A549 (cell line): ENCODE data around the gene HEXIM2. TPM values are rescaled to one million over a fixed set of nuclear protein-coding genes. Genes with fewer than 3 reads are reported as not detected.

Experiments used
- ATAC-seq, 2 experiments: fragments of 200-7000 bp in 1 of 2; fragments of >200 bp in 1 of 2; cut with Nextera tagmentation in 1 of 2; cut with Tn5 transposase in 1 of 2; 3 replicates each; pipeline versions ENCODE4 v1.8.0 to v1.9.1; 2018 to 2020; ENCODE audit warnings: mild to moderate bottlenecking in 1 of 2, moderate library complexity in 1 of 2
- CTCF ChIA-PET: fragments of 300-600 bp; sonication (Branson Sonifier 250); formaldehyde crosslinking; extraction: SDS; loops from one replicate; lab custom pipeline; 2021; ENCODE audit warnings: antibody characterized with exemption, inconsistent platforms; lab: Yijun Ruan, JAX
- POLR2A ChIA-PET: fragments of 350-600 bp; formaldehyde crosslinking; extraction: SDS; loops from one replicate; lab custom pipeline; 2021; ENCODE audit warnings: antibody characterized with exemption, inconsistent platforms; lab: Yijun Ruan, JAX
- DNase-seq, 2 experiments: peaks; one replicate each; pipeline versions ENCODE4 v3.0.0 to v3.0.0-alpha.2; 2011 to 2016; ENCODE audit warnings: low read depth in 1 of 2, low spot score in 1 of 2
- FAIRE-seq: peaks from 2 replicates; lab custom pipeline; 2011; peaks lifted over from hg19 to GRCh38; lab: Jason Lieb, UNC
- H3K27ac ChIP-seq, 2 experiments: fragments of >200 bp; sonication (Bioruptor Twin); formaldehyde crosslinking; 3 replicates each; pipeline ENCODE4 v1.5.1; 2016 to 2017
- H3K4me1 ChIP-seq: fragments of >200 bp; sonication (Bioruptor Twin); formaldehyde crosslinking; 3 replicates; pipeline ENCODE4 v1.6.1; 2016
- H3K4me2 ChIP-seq: fragments of >200 bp; sonication (Bioruptor Twin); formaldehyde crosslinking; 3 replicates; pipeline ENCODE4 v1.6.1; 2016
- H3K4me3 ChIP-seq: fragments of >200 bp; sonication (Bioruptor Twin); formaldehyde crosslinking; 3 replicates; pipeline ENCODE4 v1.5.1; 2016
- H3K9me3 ChIP-seq: fragments of >200 bp; sonication (Bioruptor Twin); formaldehyde crosslinking; 3 replicates; pipeline ENCODE4 v1.6.1; 2016
- CEBPB ChIP-seq, 2 experiments: fragments of >200 bp in 1 of 2; sonication (Bioruptor Twin) in 1 of 2; formaldehyde crosslinking in 1 of 2; IDR thresholded peaks; 2 replicates each; pipeline ENCODE4 v1.6.1; 2012 to 2016
- CHD4 ChIP-seq: fragments of 200-600 bp; sonication (generic); IDR thresholded peaks from 2 replicates; pipeline ENCODE4 v1.6.1; 2016; ENCODE audit warnings: antibody characterized with exemption, mild to moderate bottlenecking, borderline replicate concordance
- ESRRA ChIP-seq: fragments of 150-350 bp; IDR thresholded peaks from 2 replicates; pipeline ENCODE4 v1.6.1; 2014; ENCODE audit warnings: mild to moderate bottlenecking, low read length, borderline replicate concordance
- FOSL2 ChIP-seq, 2 experiments: fragments of 450-650 bp in 1 of 2; fragments of >200 bp in 1 of 2; sonication (Bioruptor Twin) in 1 of 2; formaldehyde crosslinking; IDR thresholded peaks; 2 replicates each; pipeline versions ENCODE4 v1.5.0 to v1.6.1; 2016 to 2020; ENCODE audit warnings: mild to moderate bottlenecking in 1 of 2, moderate library complexity in 1 of 2
- HDAC2 ChIP-seq: fragments of 200-600 bp; sonication (generic); IDR thresholded peaks from 2 replicates; pipeline ENCODE4 v1.6.1; 2016
- HEYL ChIP-seq: fragments of 250-450 bp; sonication (Bioruptor Pico); IDR thresholded peaks from 2 replicates; pipeline ENCODE4 v1.8.0; 2021; ENCODE audit warnings: mild to moderate bottlenecking, moderate library complexity
- HOXB13 ChIP-seq: fragments of 250-450 bp; sonication (Bioruptor Pico); IDR thresholded peaks from 2 replicates; pipeline ENCODE4 v1.5.0; 2020; ENCODE audit warnings: low read depth, mild to moderate bottlenecking, moderate library complexity
- JUN ChIP-seq, 2 experiments: fragments of >200 bp; sonication (Bioruptor Twin); formaldehyde crosslinking; IDR thresholded peaks; 2 replicates in 1 of 2; 3 replicates in 1 of 2; pipeline ENCODE4 v1.6.1; 2016 to 2017
- MAFK ChIP-seq: fragments of 450-650 bp; IDR thresholded peaks from 2 replicates; pipeline ENCODE4 v1.6.1; 2014; ENCODE audit not compliant: partially characterized antibody
- PHF8 ChIP-seq: fragments of 200-600 bp; sonication (generic); IDR thresholded peaks from 2 replicates; pipeline ENCODE4 v1.6.1; 2016; ENCODE audit warnings: low read depth, mild to moderate bottlenecking, antibody characterized with exemption, moderate library complexity, borderline replicate concordance
- RAD21 ChIP-seq, 2 experiments: fragments of >200 bp in 1 of 2; sonication (Bioruptor Twin) in 1 of 2; formaldehyde crosslinking in 1 of 2; IDR thresholded peaks in 1 of 2; conservative IDR thresholded peaks in 1 of 2; 2 replicates in 1 of 2; 3 replicates in 1 of 2; pipeline ENCODE4 v1.6.1; 2012 to 2018; ENCODE audit warnings: inconsistent platforms in 1 of 2
- RARB ChIP-seq: fragments of 250-450 bp; sonication (Bioruptor Pico); IDR thresholded peaks from 2 replicates; pipeline ENCODE4 v1.8.0; 2021; ENCODE audit warnings: mild to moderate bottlenecking, moderate library complexity
- RCOR1 ChIP-seq: fragments of 150-350 bp; IDR thresholded peaks from 2 replicates; pipeline ENCODE4 v1.6.1; 2014; ENCODE audit warnings: antibody characterized with exemption, low read length, low read depth
- RFX5 ChIP-seq: fragments of 450-650 bp; IDR thresholded peaks from 2 replicates; pipeline ENCODE4 v1.7.1; 2014; ENCODE audit warnings: antibody characterized with exemption, mild to moderate bottlenecking, moderate library complexity
- SMC3 ChIP-seq: fragments of >200 bp; sonication (Bioruptor Twin); formaldehyde crosslinking; IDR thresholded peaks from 3 replicates; pipeline ENCODE4 v1.6.1; 2018; ENCODE audit warnings: inconsistent platforms
- ZFP36 ChIP-seq: fragments of 450-650 bp; IDR thresholded peaks from 2 replicates; pipeline ENCODE4 v1.6.1; 2014; ENCODE audit warnings: borderline replicate concordance; ENCODE audit not compliant: partially characterized antibody
- WGBS: methylation state at CpG from one replicate; pipeline ENCODE4 v1.1.6; 2017; ENCODE audit errors: missing lambda C conversion rate; 5-methylcytosine and 5-hydroxymethylcytosine counted together
- polyA plus RNA-seq, 4 experiments: library from polyadenylated mRNA; depleted of rRNA in 3 of 4; stranded (reverse); fragments of >200 nt; fragmentation: RNase III in 1 of 4; extraction: RNeasy Plus Mini Kit Qiagen cat#74134 plus additional on column Dnase treatment in 1 of 4; gene quantifications; 2 replicates in 3 of 4; 3 replicates in 1 of 4; pipeline ENCODE4 v1.2.3, GENCODE V29; 2011 to 2017
- TF ChIP-seq, protein P1 (sequence below): fragments of 450-650 bp; IDR thresholded peaks from 2 replicates; pipeline ENCODE4 v1.6.1; 2014; ENCODE audit warnings: antibody characterized with exemption
- TF ChIP-seq, protein P2 (sequence below): fragments of 150-350 bp; IDR thresholded peaks from 2 replicates; pipeline ENCODE4 v1.6.1; 2014; ENCODE audit warnings: low read depth, mild to moderate bottlenecking, low read length
- TF ChIP-seq, protein P3 (sequence below): fragments of 250-450 bp; sonication (Bioruptor Pico); IDR thresholded peaks from 2 replicates; pipeline ENCODE4 v1.5.0; 2020; ENCODE audit warnings: low read depth, mild to moderate bottlenecking, moderate library complexity
- TF ChIP-seq, protein P4 (sequence below): IDR thresholded peaks from 2 replicates; pipeline ENCODE4 v1.6.1; 2012; ENCODE audit warnings: low read depth, borderline replicate concordance
- TF ChIP-seq, protein P5 (sequence below): fragments of 200-600 bp; sonication (generic); IDR thresholded peaks from 2 replicates; pipeline ENCODE4 v1.6.1; 2016; ENCODE audit warnings: antibody characterized with exemption, mild to moderate bottlenecking, moderate library complexity
- TF ChIP-seq, protein P6 (sequence below): fragments of >200 bp; sonication (Bioruptor Twin); formaldehyde crosslinking; IDR thresholded peaks from 3 replicates; pipeline ENCODE4 v1.6.1; 2016

HEXIM2 gene
- polyA plus RNA-seq, 2 of the 4 experiments (the other 2 are of a cell fraction) = 15.5 to 23.1 TPM

DNA sequence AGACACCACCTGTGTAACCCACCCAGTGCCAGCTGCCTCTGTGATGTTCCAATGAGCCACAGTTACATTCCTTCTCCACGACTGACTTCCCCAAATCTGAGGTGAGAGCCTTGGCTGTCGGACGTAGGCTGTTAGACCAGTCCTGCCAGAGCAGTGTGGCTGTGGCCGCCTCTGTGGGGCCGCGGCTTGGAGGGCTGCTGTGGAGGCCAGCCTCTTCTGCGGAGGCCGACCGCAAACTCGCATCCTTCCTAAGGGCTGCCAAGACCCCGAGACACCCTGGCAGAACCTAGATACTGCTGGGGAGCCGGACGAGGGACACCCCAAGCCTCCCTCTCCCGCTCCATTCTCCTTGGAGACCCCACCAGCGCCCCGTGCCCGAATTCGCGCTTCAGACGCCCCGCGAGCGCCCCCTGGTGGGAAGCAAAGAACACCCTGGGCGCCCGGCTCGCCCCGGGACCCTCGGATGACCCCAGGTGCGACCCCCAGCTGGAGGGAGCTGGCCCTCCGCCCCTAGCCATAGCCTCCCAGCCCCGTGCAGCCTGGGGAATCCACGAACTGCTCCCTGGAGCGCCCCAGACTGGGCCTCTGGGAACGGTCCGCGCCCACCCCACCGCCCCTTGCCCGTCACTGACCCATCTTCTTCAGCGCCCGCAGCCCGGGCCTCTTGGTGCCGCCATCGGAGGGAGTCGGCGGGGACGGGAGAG, 29.9 kb upstream of the HEXIM2 start (continued):
- TF ChIP-seq SMC3 = peak; percentile 89
- peak; percentile 26; the same call in 1 of the 2 replicates for TF ChIP-seq HOXB13 (CRISPR knock-in tag)
- no peak for TF ChIP-seq RCOR1
- no peak for TF ChIP-seq CEBPB (IDR thresholded peaks at IDR 0.05)
- TF ChIP-seq HDAC2 = peak; percentile 30; the same call in 1 of the 2 replicates
- TF ChIP-seq ESRRA = no peak
- TF ChIP-seq, protein P1, sequence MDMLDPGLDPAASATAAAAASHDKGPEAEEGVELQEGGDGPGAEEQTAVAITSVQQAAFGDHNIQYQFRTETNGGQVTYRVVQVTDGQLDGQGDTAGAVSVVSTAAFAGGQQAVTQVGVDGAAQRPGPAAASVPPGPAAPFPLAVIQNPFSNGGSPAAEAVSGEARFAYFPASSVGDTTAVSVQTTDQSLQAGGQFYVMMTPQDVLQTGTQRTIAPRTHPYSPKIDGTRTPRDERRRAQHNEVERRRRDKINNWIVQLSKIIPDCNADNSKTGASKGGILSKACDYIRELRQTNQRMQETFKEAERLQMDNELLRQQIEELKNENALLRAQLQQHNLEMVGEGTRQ = no peak
- 0 out of 2 replicates have a peak, but pooled peaks have one; percentile 18 for TF ChIP-seq RFX5
- TF ChIP-seq, protein P2, sequence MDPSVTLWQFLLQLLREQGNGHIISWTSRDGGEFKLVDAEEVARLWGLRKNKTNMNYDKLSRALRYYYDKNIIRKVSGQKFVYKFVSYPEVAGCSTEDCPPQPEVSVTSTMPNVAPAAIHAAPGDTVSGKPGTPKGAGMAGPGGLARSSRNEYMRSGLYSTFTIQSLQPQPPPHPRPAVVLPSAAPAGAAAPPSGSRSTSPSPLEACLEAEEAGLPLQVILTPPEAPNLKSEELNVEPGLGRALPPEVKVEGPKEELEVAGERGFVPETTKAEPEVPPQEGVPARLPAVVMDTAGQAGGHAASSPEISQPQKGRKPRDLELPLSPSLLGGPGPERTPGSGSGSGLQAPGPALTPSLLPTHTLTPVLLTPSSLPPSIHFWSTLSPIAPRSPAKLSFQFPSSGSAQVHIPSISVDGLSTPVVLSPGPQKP = no peak
- no peak for TF ChIP-seq JUN (IDR thresholded peaks at IDR 0.05)
- no peak for TF ChIP-seq HEYL (CRISPR knock-in tag)
- TF ChIP-seq, protein P3, sequence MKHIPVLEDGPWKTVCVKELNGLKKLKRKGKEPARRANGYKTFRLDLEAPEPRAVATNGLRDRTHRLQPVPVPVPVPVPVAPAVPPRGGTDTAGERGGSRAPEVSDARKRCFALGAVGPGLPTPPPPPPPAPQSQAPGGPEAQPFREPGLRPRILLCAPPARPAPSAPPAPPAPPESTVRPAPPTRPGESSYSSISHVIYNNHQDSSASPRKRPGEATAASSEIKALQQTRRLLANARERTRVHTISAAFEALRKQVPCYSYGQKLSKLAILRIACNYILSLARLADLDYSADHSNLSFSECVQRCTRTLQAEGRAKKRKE = no peak
- TF ChIP-seq, protein P4, sequence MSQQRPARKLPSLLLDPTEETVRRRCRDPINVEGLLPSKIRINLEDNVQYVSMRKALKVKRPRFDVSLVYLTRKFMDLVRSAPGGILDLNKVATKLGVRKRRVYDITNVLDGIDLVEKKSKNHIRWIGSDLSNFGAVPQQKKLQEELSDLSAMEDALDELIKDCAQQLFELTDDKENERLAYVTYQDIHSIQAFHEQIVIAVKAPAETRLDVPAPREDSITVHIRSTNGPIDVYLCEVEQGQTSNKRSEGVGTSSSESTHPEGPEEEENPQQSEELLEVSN = no peak
- 0 out of 2 replicates have a peak, but pooled peaks have one; percentile 30 for TF ChIP-seq PHF8
- no peak for TF ChIP-seq MAFK
- TF ChIP-seq RAD21 (conservative IDR thresholded peaks at IDR 0.05 in 1 of 2, IDR thresholded peaks at IDR 0.05 in 1 of 2) = peak; percentile 80 to 94
- TF ChIP-seq, protein P5, sequence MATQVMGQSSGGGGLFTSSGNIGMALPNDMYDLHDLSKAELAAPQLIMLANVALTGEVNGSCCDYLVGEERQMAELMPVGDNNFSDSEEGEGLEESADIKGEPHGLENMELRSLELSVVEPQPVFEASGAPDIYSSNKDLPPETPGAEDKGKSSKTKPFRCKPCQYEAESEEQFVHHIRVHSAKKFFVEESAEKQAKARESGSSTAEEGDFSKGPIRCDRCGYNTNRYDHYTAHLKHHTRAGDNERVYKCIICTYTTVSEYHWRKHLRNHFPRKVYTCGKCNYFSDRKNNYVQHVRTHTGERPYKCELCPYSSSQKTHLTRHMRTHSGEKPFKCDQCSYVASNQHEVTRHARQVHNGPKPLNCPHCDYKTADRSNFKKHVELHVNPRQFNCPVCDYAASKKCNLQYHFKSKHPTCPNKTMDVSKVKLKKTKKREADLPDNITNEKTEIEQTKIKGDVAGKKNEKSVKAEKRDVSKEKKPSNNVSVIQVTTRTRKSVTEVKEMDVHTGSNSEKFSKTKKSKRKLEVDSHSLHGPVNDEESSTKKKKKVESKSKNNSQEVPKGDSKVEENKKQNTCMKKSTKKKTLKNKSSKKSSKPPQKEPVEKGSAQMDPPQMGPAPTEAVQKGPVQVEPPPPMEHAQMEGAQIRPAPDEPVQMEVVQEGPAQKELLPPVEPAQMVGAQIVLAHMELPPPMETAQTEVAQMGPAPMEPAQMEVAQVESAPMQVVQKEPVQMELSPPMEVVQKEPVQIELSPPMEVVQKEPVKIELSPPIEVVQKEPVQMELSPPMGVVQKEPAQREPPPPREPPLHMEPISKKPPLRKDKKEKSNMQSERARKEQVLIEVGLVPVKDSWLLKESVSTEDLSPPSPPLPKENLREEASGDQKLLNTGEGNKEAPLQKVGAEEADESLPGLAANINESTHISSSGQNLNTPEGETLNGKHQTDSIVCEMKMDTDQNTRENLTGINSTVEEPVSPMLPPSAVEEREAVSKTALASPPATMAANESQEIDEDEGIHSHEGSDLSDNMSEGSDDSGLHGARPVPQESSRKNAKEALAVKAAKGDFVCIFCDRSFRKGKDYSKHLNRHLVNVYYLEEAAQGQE = no peak
- TF ChIP-seq FOSL2 (IDR thresholded peaks at IDR 0.05) = no peak
- no peak for TF ChIP-seq FOSL2 (CRISPR knock-in tag; IDR thresholded peaks at IDR 0.05)
- TF ChIP-seq CHD4 = no peak

- no peaks in the 10 kb centered on the region for H3K9me3 ChIP-seq
- TF ChIP-seq RARB (CRISPR knock-in tag) (no peak), ZFP36 (no peak), PHF8 (no peak)
- TF ChIP-seq, protein P6, sequence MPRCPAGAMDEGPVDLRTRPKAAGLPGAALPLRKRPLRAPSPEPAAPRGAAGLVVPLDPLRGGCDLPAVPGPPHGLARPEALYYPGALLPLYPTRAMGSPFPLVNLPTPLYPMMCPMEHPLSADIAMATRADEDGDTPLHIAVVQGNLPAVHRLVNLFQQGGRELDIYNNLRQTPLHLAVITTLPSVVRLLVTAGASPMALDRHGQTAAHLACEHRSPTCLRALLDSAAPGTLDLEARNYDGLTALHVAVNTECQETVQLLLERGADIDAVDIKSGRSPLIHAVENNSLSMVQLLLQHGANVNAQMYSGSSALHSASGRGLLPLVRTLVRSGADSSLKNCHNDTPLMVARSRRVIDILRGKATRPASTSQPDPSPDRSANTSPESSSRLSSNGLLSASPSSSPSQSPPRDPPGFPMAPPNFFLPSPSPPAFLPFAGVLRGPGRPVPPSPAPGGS = no peak
- peaks cover 56% of the 10 kb centered on the region for H3K4me1 ChIP-seq
- FAIRE-seq = no peak
- H3K4me2 ChIP-seq = peak within 1 kb of the TSS; percentile 90
- CTCF ChIA-PET = interaction anchor here (0.6 to 20.1 kb wide), 29 partner anchors 7 to 255 kb away, joined by 3 to 742 read pairs (median 6); partner anchors contain the start of genes HEXIM1 and HEXIM2
- no peak for DNase-seq
- POLR2A ChIA-PET = interaction anchor here (1.1 kb wide), 1 partner anchor 16 kb away, joined by 15 read pairs; the partner anchor contains the start of gene HEXIM1
- H3K27ac ChIP-seq = peak within 1 kb of the TSS; percentile 95 to 99
- ATAC-seq = no peak
- 0% methylated on average over 1 of the region's 36 CpGs for WGBS
- peak within 1 kb of the TSS; percentile 98 for H3K4me3 ChIP-seq
These were observed 29.4 kb upstream of the HEXIM2 start, which contains the start of gene PLCD3 for GRCh38 chr17:45132320-45132571. Gene PLCD3, minus strand, starts transcription at chr17:45132515. Its CDS starts 105 bp downstream, at chr17:45132410.
